Activated CD4-positive, alpha-beta memory T cell treated with anti-CD3 and anti-CD28 coated beads for 36 hours (primary cell): ENCODE data around the gene BASP1. TPM values are rescaled to one million over a fixed set of nuclear protein-coding genes. Genes with fewer than 3 reads are reported as not detected.

Source experiments
- CTCF ChIA-PET: fragments of 350-600 bp; sonication (Branson Sonifier 250); formaldehyde crosslinking; loops from one replicate; lab custom pipeline; 2021; ENCODE audit warnings: antibody characterized with exemption, inconsistent platforms; lab: Charles Lee
- POLR2A ChIA-PET: fragments of 350-600 bp; sonication (Branson Sonifier 250); formaldehyde crosslinking; loops from one replicate; lab custom pipeline; 2021; ENCODE audit warnings: antibody characterized with exemption; lab: Charles Lee
- DNase-seq: peaks from one replicate; pipeline ENCODE4 v3.0.0-alpha.2; 2020
- H3K27ac Mint-ChIP-seq: one replicate; pipeline ENCODE4 v1.8.0; 2021; ENCODE audit warnings: mixed read lengths
- H3K27me3 Mint-ChIP-seq: one replicate; pipeline ENCODE4 v1.8.0; 2021; ENCODE audit warnings: mixed read lengths
- H3K36me3 Mint-ChIP-seq: one replicate; pipeline ENCODE4 v1.8.0; 2021; ENCODE audit warnings: mixed read lengths
- H3K4me1 Mint-ChIP-seq: one replicate; pipeline ENCODE4 v1.8.0; 2021; ENCODE audit warnings: low read depth, mixed read lengths
- H3K4me3 Mint-ChIP-seq: one replicate; pipeline ENCODE4 v1.8.0; 2021; ENCODE audit warnings: mild to moderate bottlenecking, mixed read lengths
- H3K9me3 Mint-ChIP-seq: one replicate; pipeline ENCODE4 v1.8.0; 2021; ENCODE audit warnings: mixed read lengths
- intact Hi-C: fragments of 100-400 bp; cut with micrococcal nuclease; formaldehyde crosslinking; loops from one replicate; pipeline ENCODE4 v1.15.1; 2023
- total RNA-seq, 2 experiments: library from RNA; stranded (reverse); gene quantifications; one replicate each; pipeline ENCODE4 v1.2.3, GENCODE V29; 2021

Gene BASP1
- total RNA-seq, 2 experiments from 2014 or later, result 0.27 to 0.48 TPM

- H3K27me3 Mint-ChIP-seq, result peaks cover 44% of the 10 kb centered on the region
- ChIA-PET POLR2A (no interaction called here), CTCF (no interaction called here)
- H3K36me3 Mint-ChIP-seq, result peaks cover 2% of the 10 kb centered on the region
- intact Hi-C loops, result no loop called here
- H3K27ac Mint-ChIP-seq, result no peak overlapping the region
- DNase-seq, result no peak
- H3K4me3 Mint-ChIP-seq, result peak overlapping the region; percentile 43
- no peaks in the 10 kb centered on the region for H3K9me3 Mint-ChIP-seq
- H3K4me1 Mint-ChIP-seq, result peaks cover 11% of the 10 kb centered on the region
Measured at GRCh38 chr5:17218353-17219005, 1.0 kb downstream of the BASP1 start.

DNA sequence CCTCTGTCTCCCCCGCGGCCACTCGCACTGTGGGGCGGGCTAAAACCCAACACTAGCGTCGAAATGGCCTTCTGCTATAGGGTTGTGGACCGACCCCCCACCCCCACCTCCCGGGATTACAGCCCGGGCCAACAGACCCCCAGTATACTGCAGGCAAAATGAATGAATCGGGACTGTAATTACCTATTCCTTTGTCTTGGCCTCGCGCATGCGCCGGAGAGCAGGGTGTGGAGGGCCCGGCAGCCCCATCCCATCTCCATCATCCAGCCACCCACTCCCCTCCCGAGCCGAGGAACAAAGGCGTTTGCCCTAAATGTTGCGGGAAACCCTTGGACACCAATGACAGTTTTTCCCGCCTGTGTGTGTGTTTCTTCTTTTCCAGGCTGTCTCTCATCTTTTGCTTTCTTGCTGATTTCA lies 1.6 kb downstream of the BASP1 start:
- Mint-ChIP-seq H3K27me3 (peaks cover 49% of the 10 kb centered on the region), H3K4me1 (peaks cover 11% of the 10 kb centered on the region), H3K27ac (no peak overlapping the region), H3K4me3 (no peak overlapping the region), H3K9me3 (no peaks in the 10 kb centered on the region), H3K36me3 (peaks cover 2% of the 10 kb centered on the region)
- intact Hi-C loops, result no loop called here
- ChIA-PET CTCF (no interaction called here), POLR2A (no interaction called here)
- DNase-seq, result no peak

DNA sequence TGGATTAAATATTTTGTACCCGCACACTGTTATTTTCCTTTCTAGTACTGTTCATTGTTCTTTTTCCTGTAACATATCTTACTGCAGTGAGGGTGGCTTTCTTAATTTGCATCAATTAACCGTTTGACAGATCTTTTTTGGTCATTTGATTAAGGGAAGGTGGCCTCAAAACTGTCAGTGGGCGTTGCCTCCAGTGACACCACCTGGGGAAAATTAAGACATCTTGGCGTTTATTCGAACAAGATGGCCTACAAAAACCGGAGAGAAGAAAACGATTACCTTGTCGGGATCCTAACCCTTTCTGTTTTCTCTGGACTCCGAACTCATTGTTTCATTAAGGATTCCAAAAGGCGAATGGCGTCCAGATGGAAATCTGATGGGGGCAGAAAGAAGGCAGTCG lies 2.0 kb downstream of the BASP1 start:
- intact Hi-C loops, result no loop called here
- Mint-ChIP-seq H3K9me3 (no peaks in the 10 kb centered on the region), H3K36me3 (peaks cover 2% of the 10 kb centered on the region), H3K27me3 (peaks cover 50% of the 10 kb centered on the region), H3K27ac (no peak overlapping the region), H3K4me3 (no peak overlapping the region), H3K4me1 (peaks cover 11% of the 10 kb centered on the region)
- ChIA-PET POLR2A (no interaction called here), CTCF (no interaction called here)
- no peak for DNase-seq

- Mint-ChIP-seq H3K9me3 (no peaks in the 10 kb centered on the region), H3K27me3 (peaks cover 48% of the 10 kb centered on the region), H3K4me3 (no peak overlapping the region), H3K36me3 (peaks cover 2% of the 10 kb centered on the region), H3K4me1 (peaks cover 11% of the 10 kb centered on the region), H3K27ac (no peak overlapping the region)
- intact Hi-C loops, result no loop called here
- no peak for DNase-seq
- CTCF ChIA-PET, result no interaction called here
- POLR2A ChIA-PET, result no interaction called here
Measured at GRCh38 chr5:17219992-17220391, 2.6 kb downstream of the BASP1 start.

DNA sequence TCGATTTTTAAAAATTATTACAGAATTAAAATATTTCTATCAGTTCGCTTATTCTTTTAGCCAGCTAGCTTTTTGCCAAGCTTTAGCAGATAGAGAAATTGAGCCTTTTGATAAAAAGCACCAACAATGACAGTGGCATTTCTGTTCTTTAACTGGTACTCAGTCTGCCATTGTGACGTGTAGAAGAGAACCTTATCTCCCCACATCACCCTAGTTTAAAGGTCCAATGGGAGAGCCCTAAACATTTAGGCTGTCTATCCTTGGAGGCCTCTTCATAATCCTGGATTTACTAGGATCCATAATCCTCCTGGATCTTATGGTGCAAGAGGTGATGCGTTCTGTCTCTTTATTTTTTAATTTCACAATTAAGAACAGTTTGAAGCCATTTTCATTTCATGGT lies 3.0 kb downstream of the BASP1 start:
- ChIA-PET CTCF (no interaction called here), POLR2A (no interaction called here)
- DNase-seq, result no peak
- Mint-ChIP-seq H3K4me1 (peaks cover 11% of the 10 kb centered on the region), H3K27ac (no peak overlapping the region), H3K36me3 (peaks cover 2% of the 10 kb centered on the region), H3K9me3 (no peaks in the 10 kb centered on the region), H3K27me3 (peaks cover 43% of the 10 kb centered on the region), H3K4me3 (no peak overlapping the region)
- intact Hi-C loops, result no loop called here

DNA sequence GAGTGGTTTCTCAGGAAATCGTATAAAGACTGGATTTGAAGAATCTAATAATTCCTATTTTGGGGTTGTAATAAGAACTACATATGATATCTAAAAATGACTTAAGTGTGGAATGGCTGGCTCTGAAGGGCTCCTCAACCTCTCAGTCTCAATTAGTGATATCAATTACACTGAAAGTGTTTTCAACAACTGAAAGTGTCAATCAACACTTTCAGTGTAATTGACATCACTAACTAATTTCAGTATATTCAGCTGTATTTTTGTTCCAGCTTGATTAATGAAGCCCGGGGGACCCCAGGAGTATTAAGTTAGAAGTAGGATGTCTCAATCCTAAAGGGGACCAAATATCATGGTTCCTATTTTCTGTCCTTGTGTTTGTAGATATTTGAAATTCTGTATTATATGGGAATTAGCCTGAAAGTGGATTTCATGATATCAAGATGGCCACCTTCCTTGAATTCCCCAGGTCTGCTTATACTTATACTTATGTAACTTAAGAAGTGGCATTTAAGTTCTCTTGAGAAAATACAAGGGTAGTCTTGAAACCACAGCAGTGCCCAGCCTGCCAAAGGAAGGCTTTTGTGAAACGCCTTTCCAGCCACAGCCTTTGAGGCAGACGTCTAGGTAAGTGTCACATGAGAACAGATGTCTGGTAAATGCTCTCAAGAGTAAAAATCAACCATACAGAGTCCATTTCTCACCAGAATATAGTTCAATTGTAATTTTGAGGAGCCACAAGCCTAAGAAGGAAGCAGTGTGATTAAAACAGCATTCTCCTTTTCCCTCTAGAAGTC lies 4.6 kb downstream of the BASP1 start:
- peaks cover 8% of the 10 kb centered on the region for H3K4me1 Mint-ChIP-seq
- H3K36me3 Mint-ChIP-seq, result no peaks in the 10 kb centered on the region
- no peak overlapping the region for H3K27ac Mint-ChIP-seq
- POLR2A ChIA-PET, result no interaction called here
- DNase-seq, result no peak
- no peaks in the 10 kb centered on the region for H3K9me3 Mint-ChIP-seq
- no peak overlapping the region for H3K4me3 Mint-ChIP-seq
- peaks cover 35% of the 10 kb centered on the region for H3K27me3 Mint-ChIP-seq
- intact Hi-C loops, result no loop called here
- CTCF ChIA-PET, result interaction anchor here (1.1 kb wide), 1 partner anchor 30 kb away, joined by 4 read pairs; no protein-coding TSS in a partner anchor

DNA sequence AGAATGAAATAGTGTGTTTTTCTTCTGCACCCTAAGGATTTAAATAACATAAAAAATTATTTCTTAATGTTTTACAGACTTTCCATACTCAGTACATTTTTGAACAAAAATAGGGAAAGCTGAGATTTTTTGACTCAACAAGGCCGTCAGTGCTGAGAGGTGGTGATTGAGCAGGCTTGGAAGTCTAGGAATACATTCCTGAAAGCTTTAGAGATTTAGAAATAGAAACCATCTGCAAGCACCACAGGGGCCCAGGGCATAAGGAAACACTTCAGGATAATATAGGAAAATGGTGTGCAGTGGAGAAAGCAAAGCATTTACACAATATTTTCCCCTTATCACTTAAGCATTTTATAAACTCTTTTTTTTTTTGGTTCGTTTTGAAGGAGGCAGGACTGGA lies 5.2 kb downstream of the BASP1 start:
- H3K4me3 Mint-ChIP-seq, result no peak overlapping the region
- DNase-seq, result no peak
- H3K36me3 Mint-ChIP-seq, result no peaks in the 10 kb centered on the region
- POLR2A ChIA-PET, result no interaction called here
- peaks cover 8% of the 10 kb centered on the region for H3K4me1 Mint-ChIP-seq
- H3K9me3 Mint-ChIP-seq, result no peaks in the 10 kb centered on the region
- no peak overlapping the region for H3K27ac Mint-ChIP-seq
- CTCF ChIA-PET, result interaction anchor here (0.6 kb wide), 1 partner anchor 20 kb away, joined by 3 read pairs; no protein-coding TSS in a partner anchor
- intact Hi-C loops, result no loop called here
- peaks cover 35% of the 10 kb centered on the region for H3K27me3 Mint-ChIP-seq

DNA sequence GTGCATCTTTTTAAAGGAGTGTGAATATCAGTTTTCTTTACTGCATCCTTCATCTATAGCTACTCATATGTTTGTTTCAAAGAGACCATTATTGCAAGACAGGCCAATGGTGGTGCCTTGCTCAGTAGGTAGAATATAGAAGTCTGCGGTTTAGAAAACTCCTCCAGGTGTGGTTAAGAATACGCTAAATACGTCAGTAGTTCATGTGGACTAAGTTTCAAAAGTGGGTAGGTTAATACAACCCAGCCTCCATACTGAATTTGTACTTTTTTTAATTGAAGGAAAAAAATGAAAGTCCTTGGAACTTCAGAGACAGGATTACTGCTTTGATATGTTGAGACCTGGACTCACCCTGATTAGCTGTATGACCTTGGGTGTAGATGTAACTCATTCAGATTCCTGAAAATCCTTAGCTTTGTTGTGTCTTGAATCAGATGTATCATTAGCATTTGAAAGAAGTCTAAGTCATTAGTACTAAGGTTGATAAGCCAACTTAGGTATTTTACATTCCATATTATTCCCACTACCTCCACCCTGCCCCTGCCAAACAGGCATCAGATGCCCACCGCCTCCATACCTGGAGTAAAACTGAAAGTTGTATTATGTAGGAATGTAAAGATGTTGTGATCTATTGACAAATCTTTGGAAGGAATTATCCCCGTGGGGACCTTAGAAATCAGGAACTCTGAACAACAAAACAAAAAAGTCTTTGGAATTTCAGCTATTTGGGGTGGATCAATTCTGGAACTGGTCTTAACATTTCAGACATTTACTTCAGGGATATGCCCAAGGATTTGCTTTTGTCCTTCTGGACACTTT lies 6.1 kb downstream of the BASP1 start:
- POLR2A ChIA-PET, result no interaction called here
- CTCF ChIA-PET, result no interaction called here
- H3K27me3 Mint-ChIP-seq, result peaks cover 33% of the 10 kb centered on the region
- H3K9me3 Mint-ChIP-seq, result no peaks in the 10 kb centered on the region
- H3K36me3 Mint-ChIP-seq, result no peaks in the 10 kb centered on the region
- H3K4me3 Mint-ChIP-seq, result no peak overlapping the region
- no peak overlapping the region for H3K27ac Mint-ChIP-seq
- intact Hi-C loops, result no loop called here
- peaks cover 6% of the 10 kb centered on the region for H3K4me1 Mint-ChIP-seq
- no peak for DNase-seq

GRCh38 chr5:17224858-17225511 lies 7.6 kb downstream of the BASP1 start:
- DNase-seq, result no peak
- intact Hi-C loops, result no loop called here
- H3K4me3 Mint-ChIP-seq, result no peak overlapping the region
- no peaks in the 10 kb centered on the region for H3K4me1 Mint-ChIP-seq
- no peak overlapping the region for H3K27ac Mint-ChIP-seq
- H3K27me3 Mint-ChIP-seq, result peaks cover 21% of the 10 kb centered on the region
- CTCF ChIA-PET, result no interaction called here
- H3K36me3 Mint-ChIP-seq, result no peaks in the 10 kb centered on the region
- POLR2A ChIA-PET, result no interaction called here
- no peaks in the 10 kb centered on the region for H3K9me3 Mint-ChIP-seq

GRCh38 chr5:17225520-17225919 lies 8.1 kb downstream of the BASP1 start:
- CTCF ChIA-PET, result no interaction called here
- H3K4me1 Mint-ChIP-seq, result no peaks in the 10 kb centered on the region
- no peaks in the 10 kb centered on the region for H3K9me3 Mint-ChIP-seq
- H3K27ac Mint-ChIP-seq, result no peak overlapping the region
- H3K27me3 Mint-ChIP-seq, result peaks cover 18% of the 10 kb centered on the region
- no peak for DNase-seq
- no peak overlapping the region for H3K4me3 Mint-ChIP-seq
- intact Hi-C loops, result no loop called here
- no peaks in the 10 kb centered on the region for H3K36me3 Mint-ChIP-seq
- POLR2A ChIA-PET, result no interaction called here

- Mint-ChIP-seq H3K9me3 (no peaks in the 10 kb centered on the region), H3K4me1 (no peaks in the 10 kb centered on the region), H3K27me3 (peaks cover 11% of the 10 kb centered on the region), H3K27ac (no peak overlapping the region), H3K4me3 (no peak overlapping the region), H3K36me3 (no peaks in the 10 kb centered on the region)
- intact Hi-C loops, result no loop called here
- ChIA-PET CTCF (no interaction called here), POLR2A (no interaction called here)
- no peak for DNase-seq
Measured at GRCh38 chr5:17227868-17228267, 10.4 kb downstream of the BASP1 start.

DNA sequence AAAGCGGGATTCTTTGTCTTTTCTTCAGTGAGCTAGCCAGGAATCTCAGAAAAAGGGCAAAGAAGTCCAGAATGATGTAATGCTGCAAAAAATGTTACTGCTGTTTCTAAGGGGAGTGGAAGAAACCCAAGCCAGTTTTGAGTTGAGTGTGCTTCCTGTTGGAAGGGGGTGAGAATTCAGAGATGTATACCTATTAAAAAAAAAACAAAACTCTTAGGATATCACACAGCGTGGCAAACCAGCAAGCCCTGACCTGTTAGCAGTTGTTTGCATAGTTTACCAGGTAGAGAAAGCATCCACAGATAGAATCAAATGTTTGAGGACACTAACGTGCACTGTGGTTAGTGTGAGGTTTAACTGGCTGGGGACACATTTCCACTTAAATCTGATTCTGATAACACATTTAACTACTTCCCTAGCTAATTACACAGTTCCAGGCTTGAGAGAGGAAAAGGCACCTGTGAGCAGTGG lies 11.4 kb downstream of the BASP1 start:
- Mint-ChIP-seq H3K4me3 (no peak overlapping the region), H3K27me3 (peaks cover 5% of the 10 kb centered on the region), H3K4me1 (no peaks in the 10 kb centered on the region), H3K9me3 (no peaks in the 10 kb centered on the region), H3K27ac (no peak overlapping the region), H3K36me3 (no peaks in the 10 kb centered on the region)
- intact Hi-C loops, result no loop called here
- DNase-seq, result no peak
- CTCF ChIA-PET, result no interaction called here
- POLR2A ChIA-PET, result no interaction called here
